Measurements from ENCODE around the gene ABCG5. TPM values are rescaled to one million over a fixed set of nuclear protein-coding genes. Genes with fewer than 3 reads are reported as not detected.

Gene ABCG5
- total and polyA plus RNA-seq, 2 of the 4 experiments (the other 2 are of a cell fraction), result not detected

GRCh38 chr2:43837831-43838559 is 644 bp downstream of the ABCG5 start:
- Histone ChIP-seq H4K8ac (ENCODE audit: low read depth in 2 of 2, low read length in 2 of 2) (no peak overlapping the region), H2BK5ac (ENCODE audit: low read depth, low read length, poor library complexity, severe bottlenecking) (no peak overlapping the region), H2BK15ac (ENCODE audit: low read depth, low read length) (no peak overlapping the region), H3K56ac (ENCODE audit: extremely low read depth, insufficient read depth, low read length) (no peak overlapping the region), H3K27ac (ENCODE audit: insufficient read depth, low read length) (no peak overlapping the region), H2AFZ (replicated peaks; ENCODE audit: low read length, poor library complexity) (no peak overlapping the region), H4K20me1 (ENCODE audit: insufficient read depth, low read length) (no peaks in the 10 kb centered on the region), H3K4ac (ENCODE audit: low read depth, low read length) (no peak overlapping the region), H2AK9ac (replicated peaks; ENCODE audit: low read depth, low read length, poor library complexity) (no peak overlapping the region), H3K18ac (ENCODE audit: low read depth, low read length) (no peak overlapping the region), H3K9ac (ENCODE audit: low read depth, low read length) (no peak overlapping the region), H3K79me1 (ENCODE audit: low read depth in 1 of 2, low read length in 2 of 2) (no peaks in the 10 kb centered on the region), H3K36me3 (ENCODE audit: control insufficient read depth, insufficient read depth, low read length) (no peaks in the 10 kb centered on the region), H3K14ac (replicated peaks; ENCODE audit: low read depth, low read length) (no peak overlapping the region), H3K4me2 (ENCODE audit: low read depth, low read length) (no peak overlapping the region), H3K9me1 (ENCODE audit: insufficient read depth, low read length) (no peaks in the 10 kb centered on the region), H4K91ac (ENCODE audit: insufficient read depth, low read depth, low read length) (no peak overlapping the region), H4K5ac (ENCODE audit: low read depth, low read length) (no peak overlapping the region), H3K4me3 (ENCODE audit: insufficient read depth, low read depth, low read length) (no peak overlapping the region), H2AK5ac (ENCODE audit: low read depth, low read length) (no peak overlapping the region), H3K23ac (ENCODE audit: low read depth, low read length) (no peak overlapping the region), H3K27me3 (ENCODE audit: control insufficient read depth, insufficient read depth, low read length) (peaks cover 54% of the 10 kb centered on the region), H2BK120ac (ENCODE audit: low read depth, low read length) (no peak overlapping the region), H2BK20ac (ENCODE audit: low read depth, low read length) (no peak overlapping the region), H3K4me1 (ENCODE audit: control insufficient read depth, insufficient read depth, low read length) (no peaks in the 10 kb centered on the region), H3K9me3 (ENCODE audit: control insufficient read depth, insufficient read depth, low read length) (no peaks in the 10 kb centered on the region)
- DNase-seq (no peak), ATAC-seq (ENCODE audit: low read depth) (no peak)
- in situ Hi-C loops (cut with MboI; ENCODE audit: low sequenced_read_pairs) (no loop called here), intact Hi-C loops (cut with micrococcal nuclease) (no loop called here), dilution Hi-C loops (cut with HindIII; ENCODE audit: low sequenced_read_pairs, unreplicated experiment) (no loop called here)
- 80% methylated on average over 8 of the region's 21 CpGs; no CpG with 5 or more reads in 1 of the 2 experiments for WGBS, 2 experiments (ENCODE audit: extremely low coverage in 2 of 2, insufficient read length in 1 of 2)
- TF ChIP-seq USF2 (IDR thresholded peaks at IDR 0.05; ENCODE audit: low read depth, low read length) (no peak), FOS (IDR thresholded peaks at IDR 0.05; ENCODE audit: low read depth, low read length) (no peak), MXI1 (IDR thresholded peaks at IDR 0.05; ENCODE audit: borderline replicate concordance, low read depth, low read length) (no peak), CHD1 (IDR thresholded peaks at IDR 0.05; ENCODE audit: low read depth, low read length) (no peak), CTCF (conservative IDR thresholded peaks at IDR 0.05; ENCODE audit: low read depth, low read length) (no peak), RFX5 (IDR thresholded peaks at IDR 0.05; ENCODE audit: low read depth, low read length) (no peak), MAFK (IDR thresholded peaks at IDR 0.05; ENCODE audit: low read depth, low read length) (no peak)
- BruUV-seq (replicated peaks), result no TSS peak
- POLR2A ChIA-PET (ENCODE audit: unreplicated experiment), result no interaction called here
- CTCF ChIA-PET, result no interaction called here

Data from IMR-90 (cell line).